ENCODE data around the gene SLC17A9. TPM values are rescaled to one million over a fixed set of nuclear protein-coding genes. Genes with fewer than 3 reads are reported as not detected.

Gene SLC17A9
- total RNA-seq, 6 experiments from 2014 or later, result 32.8 to 47.0 (median 35.7) TPM

DNA sequence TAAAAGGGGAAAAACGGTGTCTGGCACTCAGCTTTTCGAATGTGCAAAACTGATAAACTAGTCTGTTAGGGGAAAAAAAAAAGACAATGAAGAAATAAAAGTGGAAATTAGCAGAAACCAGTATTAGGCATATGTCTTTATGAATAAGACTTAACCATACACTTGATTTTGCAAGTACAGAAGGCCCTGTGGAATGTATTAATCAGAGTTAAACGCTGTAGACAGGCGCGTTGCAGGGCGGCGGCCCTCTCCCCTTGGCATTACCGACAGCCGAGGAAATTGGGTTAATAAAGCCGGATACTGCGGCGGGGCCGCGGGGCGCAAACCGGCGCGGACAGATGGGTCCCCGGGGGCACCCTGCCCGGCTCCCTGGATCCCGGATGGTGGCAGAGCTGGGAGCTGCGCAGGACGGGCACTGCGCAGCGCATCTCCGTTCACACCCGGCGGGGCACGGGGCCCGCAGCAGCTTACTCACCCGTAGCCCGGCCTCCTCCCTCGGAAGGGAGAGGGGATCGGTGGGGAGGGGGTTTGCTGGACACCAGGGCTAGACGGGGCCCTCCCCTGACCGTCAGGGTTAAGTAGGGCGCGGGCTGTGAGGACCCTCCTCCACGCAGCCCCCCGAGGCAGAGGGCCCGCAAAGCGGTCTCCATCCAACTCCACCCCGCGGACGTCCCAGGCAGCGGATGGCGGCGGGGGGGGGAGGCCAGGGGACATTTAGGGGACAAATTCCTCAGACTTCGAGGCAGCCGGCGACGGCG, 52.3 kb downstream of the SLC17A9 start:
- Mint-ChIP-seq H3K27me3 (ENCODE audit: insufficient read depth) (peaks cover 53% of the 10 kb centered on the region), H3K36me3 (ENCODE audit: low read depth) (no peaks in the 10 kb centered on the region), H3K4me3 (no peak overlapping the region), H3K27ac (no peak overlapping the region), H3K9me3 (no peaks in the 10 kb centered on the region), H3K4me1 (ENCODE audit: low read depth) (peaks cover 6% of the 10 kb centered on the region; the same call in 1 of the 2 replicates)
- DNase-seq, result no peak
- TF ChIP-seq, protein P1, sequence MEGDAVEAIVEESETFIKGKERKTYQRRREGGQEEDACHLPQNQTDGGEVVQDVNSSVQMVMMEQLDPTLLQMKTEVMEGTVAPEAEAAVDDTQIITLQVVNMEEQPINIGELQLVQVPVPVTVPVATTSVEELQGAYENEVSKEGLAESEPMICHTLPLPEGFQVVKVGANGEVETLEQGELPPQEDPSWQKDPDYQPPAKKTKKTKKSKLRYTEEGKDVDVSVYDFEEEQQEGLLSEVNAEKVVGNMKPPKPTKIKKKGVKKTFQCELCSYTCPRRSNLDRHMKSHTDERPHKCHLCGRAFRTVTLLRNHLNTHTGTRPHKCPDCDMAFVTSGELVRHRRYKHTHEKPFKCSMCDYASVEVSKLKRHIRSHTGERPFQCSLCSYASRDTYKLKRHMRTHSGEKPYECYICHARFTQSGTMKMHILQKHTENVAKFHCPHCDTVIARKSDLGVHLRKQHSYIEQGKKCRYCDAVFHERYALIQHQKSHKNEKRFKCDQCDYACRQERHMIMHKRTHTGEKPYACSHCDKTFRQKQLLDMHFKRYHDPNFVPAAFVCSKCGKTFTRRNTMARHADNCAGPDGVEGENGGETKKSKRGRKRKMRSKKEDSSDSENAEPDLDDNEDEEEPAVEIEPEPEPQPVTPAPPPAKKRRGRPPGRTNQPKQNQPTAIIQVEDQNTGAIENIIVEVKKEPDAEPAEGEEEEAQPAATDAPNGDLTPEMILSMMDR (IDR thresholded peaks at IDR 0.05), result no peak

DNA sequence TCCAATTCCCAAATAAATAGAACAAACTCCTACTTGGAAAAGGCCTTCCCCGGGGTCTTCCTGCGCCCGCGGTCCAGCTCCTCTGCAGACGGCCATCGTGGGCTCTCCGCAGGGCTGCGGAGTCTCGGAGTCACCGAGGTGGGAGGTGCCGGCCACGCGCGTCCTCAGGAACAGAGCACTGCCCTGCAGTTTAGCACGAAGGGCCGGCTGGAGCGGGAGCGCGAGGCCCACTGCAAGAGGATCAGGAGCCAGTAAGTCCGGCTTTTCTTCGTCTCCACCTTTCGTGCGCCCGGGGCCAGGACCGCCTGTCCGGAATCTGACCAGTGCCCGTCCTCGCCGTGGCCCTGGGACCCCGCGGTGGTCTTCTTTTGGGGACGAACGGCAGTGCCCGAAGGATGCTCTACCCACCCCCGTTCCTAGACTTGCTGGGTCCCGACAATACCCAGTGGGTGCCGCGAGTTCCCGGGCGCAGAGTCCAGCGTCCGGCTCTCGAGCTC, 52.9 kb downstream of the SLC17A9 start:
- no peak overlapping the region for H3K27ac Mint-ChIP-seq
- TF ChIP-seq, protein P1 (IDR thresholded peaks at IDR 0.05), result no peak
- no peaks in the 10 kb centered on the region for H3K36me3 Mint-ChIP-seq (ENCODE audit: low read depth)
- no peak overlapping the region for H3K4me3 Mint-ChIP-seq
- no peak for DNase-seq
- H3K27me3 Mint-ChIP-seq (ENCODE audit: insufficient read depth), result peaks cover 53% of the 10 kb centered on the region
- peaks cover 12% of the 10 kb centered on the region for H3K4me1 Mint-ChIP-seq (ENCODE audit: low read depth)
- no peaks in the 10 kb centered on the region for H3K9me3 Mint-ChIP-seq

DNA sequence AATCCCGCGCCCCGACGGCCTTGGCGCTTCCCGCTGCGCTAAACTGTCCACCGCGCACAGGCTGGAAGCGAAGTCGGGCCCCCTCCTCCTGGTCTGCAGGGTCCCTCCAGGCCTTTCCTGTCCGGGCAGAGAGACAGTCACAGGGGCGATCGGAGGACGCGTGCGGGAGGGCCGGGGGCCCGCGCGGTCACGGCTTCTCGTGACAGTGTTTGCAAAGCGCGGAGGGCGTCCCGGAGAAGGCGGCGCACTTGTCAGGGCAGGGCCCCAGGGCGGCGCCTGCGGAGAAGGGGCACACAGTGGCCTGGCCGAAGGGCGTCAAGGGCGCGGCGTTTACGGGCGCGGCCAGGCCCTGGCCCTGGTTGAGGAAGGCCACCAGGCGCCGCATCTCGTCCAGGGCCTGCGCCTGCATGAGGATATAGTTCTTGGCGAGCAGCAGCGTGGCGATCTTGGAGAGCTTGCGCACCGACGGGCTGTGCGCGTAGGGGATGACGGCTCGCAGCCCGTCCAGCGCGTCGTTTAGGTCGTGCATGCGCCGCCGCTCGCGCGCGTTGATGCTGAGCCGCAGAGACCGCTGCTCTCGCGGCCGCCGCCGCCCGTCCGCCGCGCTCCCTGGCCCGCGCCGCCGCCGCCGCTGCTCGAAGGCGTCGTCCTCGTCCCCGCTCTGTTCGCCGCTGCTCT, 53.5 kb downstream of the SLC17A9 start:
- TF ChIP-seq, protein P1 (IDR thresholded peaks at IDR 0.05), result no peak
- Mint-ChIP-seq H3K36me3 (ENCODE audit: low read depth) (no peaks in the 10 kb centered on the region), H3K9me3 (no peaks in the 10 kb centered on the region), H3K27ac (no peak overlapping the region), H3K27me3 (ENCODE audit: insufficient read depth) (peaks cover 49% of the 10 kb centered on the region), H3K4me3 (no peak overlapping the region), H3K4me1 (ENCODE audit: low read depth) (peaks cover 14% of the 10 kb centered on the region)
- no peak for DNase-seq

DNA sequence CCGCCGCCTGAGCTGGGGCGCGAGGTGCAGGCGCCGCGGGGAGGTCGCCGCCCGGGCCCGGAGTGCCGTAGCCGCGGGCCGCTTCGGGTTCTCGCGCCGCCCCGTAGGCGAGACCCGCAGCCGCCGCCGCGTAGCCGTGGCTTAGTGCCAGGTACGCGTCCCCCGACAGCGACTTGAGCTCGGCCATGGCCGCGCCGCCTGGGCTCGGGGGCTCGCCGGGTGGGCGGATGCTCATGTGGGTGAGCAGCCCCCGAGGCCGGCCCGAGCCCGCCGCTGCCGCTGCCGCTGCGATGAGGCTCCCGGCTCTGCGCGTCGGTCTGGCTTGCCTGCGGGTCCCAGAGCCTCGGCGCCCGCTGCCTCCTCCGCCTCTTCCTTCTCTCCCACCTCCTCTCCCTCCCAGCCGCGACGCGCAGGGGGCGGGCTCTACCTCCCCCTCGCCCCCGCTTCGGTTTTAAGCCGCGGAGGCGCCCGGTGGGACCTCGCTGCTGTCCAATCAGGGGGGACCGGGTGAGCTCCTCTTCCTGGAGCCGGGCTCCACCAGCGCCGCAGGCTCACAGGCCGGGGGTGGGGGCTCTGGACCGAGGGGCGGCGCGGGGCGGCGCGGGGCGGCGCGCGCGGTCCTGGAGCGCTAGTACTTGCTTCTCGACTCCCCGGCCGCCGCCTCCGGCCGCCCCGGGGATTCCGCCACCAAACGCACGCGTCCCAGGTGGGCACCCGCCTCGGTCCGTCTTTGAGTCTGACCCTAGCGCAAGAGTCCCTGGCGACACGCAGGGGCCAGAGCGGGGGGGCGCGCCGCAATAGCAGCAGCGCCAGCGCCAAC, 54.2 kb downstream of the SLC17A9 start, which contains the start of gene BHLHE23:
Gene BHLHE23, minus strand, starts transcription at position 425 of the 820 bp plus-strand sequence. Its CDS starts 190 bp downstream, at position 235.
- Mint-ChIP-seq H3K27me3 (ENCODE audit: insufficient read depth) (peaks cover 46% of the 10 kb centered on the region), H3K27ac (no peak within 1 kb of the TSS), H3K36me3 (ENCODE audit: low read depth) (no peaks in the 10 kb centered on the region), H3K4me3 (no peak within 1 kb of the TSS), H3K9me3 (no peaks in the 10 kb centered on the region), H3K4me1 (ENCODE audit: low read depth) (peaks cover 14% of the 10 kb centered on the region)
- DNase-seq, result no peak
- TF ChIP-seq, protein P1 (IDR thresholded peaks at IDR 0.05), result no peak

DNA sequence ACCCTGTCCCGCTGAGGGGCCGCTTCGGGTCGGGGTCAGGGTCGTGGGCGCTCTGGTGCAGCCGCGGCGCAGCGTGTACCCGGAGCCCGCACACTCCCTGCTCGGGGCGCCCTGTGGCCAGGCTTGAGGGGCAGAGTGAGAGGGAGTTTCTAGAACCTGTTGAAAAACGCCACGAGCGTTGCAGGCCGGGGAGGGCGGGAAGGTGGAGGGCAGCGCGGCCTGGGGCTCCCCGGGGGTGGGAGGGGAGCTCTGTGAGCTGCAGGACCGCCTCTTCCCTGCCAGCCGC, 54.8 kb downstream of the SLC17A9 start:
- H3K36me3 Mint-ChIP-seq (ENCODE audit: low read depth), result no peaks in the 10 kb centered on the region
- TF ChIP-seq, protein P1 (IDR thresholded peaks at IDR 0.05), result no peak

More for the DNA sequence above, 54.8 kb downstream of the SLC17A9 start:
- DNase-seq, result no peak
- Mint-ChIP-seq H3K27ac (no peak overlapping the region), H3K9me3 (0 out of 2 replicates have a peak, but pooled peaks cover under 1% of the 10 kb centered on the region), H3K4me3 (no peak overlapping the region), H3K4me1 (ENCODE audit: low read depth) (peaks cover 14% of the 10 kb centered on the region), H3K27me3 (ENCODE audit: insufficient read depth) (peaks cover 51% of the 10 kb centered on the region)
